Activated naive CD4-positive, alpha-beta T cell treated with anti-CD3 and anti-CD28 coated beads, Interleukin-2, amount 10 ng/mL, durations not matched to agents 5 hours and 36 hours (primary cell): ENCODE data around the gene CDAN1. TPM values are rescaled to one million over a fixed set of nuclear protein-coding genes. Genes with fewer than 3 reads are reported as not detected.

ENCODE experiments used
- total RNA-seq, 2 experiments: library from RNA; stranded (reverse); gene quantifications; one replicate each; pipeline ENCODE4 v1.2.3, GENCODE V29; 2021

CDAN1 gene, protein sequence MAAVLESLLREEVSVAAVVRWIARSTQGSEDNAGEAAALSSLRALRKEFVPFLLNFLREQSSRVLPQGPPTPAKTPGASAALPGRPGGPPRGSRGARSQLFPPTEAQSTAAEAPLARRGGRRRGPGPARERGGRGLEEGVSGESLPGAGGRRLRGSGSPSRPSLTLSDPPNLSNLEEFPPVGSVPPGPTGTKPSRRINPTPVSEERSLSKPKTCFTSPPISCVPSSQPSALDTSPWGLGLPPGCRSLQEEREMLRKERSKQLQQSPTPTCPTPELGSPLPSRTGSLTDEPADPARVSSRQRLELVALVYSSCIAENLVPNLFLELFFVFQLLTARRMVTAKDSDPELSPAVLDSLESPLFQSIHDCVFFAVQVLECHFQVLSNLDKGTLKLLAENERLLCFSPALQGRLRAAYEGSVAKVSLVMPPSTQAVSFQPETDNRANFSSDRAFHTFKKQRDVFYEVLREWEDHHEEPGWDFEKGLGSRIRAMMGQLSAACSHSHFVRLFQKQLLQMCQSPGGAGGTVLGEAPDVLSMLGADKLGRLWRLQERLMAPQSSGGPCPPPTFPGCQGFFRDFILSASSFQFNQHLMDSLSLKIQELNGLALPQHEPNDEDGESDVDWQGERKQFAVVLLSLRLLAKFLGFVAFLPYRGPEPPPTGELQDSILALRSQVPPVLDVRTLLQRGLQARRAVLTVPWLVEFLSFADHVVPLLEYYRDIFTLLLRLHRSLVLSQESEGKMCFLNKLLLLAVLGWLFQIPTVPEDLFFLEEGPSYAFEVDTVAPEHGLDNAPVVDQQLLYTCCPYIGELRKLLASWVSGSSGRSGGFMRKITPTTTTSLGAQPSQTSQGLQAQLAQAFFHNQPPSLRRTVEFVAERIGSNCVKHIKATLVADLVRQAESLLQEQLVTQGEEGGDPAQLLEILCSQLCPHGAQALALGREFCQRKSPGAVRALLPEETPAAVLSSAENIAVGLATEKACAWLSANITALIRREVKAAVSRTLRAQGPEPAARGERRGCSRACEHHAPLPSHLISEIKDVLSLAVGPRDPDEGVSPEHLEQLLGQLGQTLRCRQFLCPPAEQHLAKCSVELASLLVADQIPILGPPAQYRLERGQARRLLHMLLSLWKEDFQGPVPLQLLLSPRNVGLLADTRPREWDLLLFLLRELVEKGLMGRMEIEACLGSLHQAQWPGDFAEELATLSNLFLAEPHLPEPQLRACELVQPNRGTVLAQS
- 10 to 100 TPM; 19.6 to 24.8 TPM for total RNA-seq

DNA sequence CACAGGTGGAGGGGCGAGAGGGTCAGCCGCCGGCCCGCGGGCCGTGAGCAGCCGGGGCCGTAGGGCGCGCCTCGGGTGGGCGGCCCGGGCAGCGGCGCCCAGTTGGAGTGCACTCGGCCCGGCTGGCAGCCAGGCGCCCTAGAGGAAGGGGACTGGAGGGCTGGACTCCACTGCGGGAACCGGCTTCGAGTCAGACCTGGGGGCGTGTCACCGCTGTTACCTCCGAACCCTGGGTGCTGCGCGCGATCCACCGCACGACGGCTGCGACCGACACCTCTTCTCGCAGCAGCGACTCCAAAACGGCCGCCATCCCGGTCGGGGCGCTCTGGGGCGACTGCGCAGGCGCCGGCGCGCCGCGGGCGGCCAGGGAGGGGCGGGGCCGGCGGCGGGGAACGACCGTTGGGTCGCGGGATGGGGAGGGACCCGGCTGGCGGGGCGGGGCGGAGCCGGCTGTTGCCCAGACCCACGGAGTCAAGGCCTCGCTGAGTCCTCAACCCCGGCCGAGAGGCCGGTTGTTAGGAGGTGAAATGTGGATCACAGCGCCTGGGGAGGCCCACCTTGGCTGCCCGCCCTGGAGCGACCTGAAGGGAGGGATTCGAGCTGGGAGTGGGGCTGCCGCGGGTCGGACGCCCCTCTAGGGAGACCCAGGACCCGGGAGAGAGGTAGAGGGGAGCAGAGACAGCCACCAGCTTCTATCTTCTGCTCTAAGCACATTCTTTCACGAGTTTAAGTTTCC, at the start of gene CDAN1:
Gene CDAN1, minus strand, starts transcription at position 336 of the 736 bp plus-strand sequence. Its CDS starts 26 bp downstream, at position 310.

Other genes with a start within 250 kb of the CDAN1 start
- gene ZNF106, start 246.0 kb downstream of the CDAN1 start, total RNA-seq: 10 to 100 TPM; 41.8 to 42.5 TPM
- 10 to 100 TPM; 54.2 to 56.8 TPM for gene SNAP23, start 241.5 kb downstream of the CDAN1 start, total RNA-seq
- 10 to 100 TPM; 15.5 to 18.2 TPM for gene LRRC57, start 188.3 kb downstream of the CDAN1 start, total RNA-seq
- gene HAUS2, start 188.3 kb downstream of the CDAN1 start, total RNA-seq: 10 to 100 TPM; 28.9 to 31.5 TPM
- gene STARD9, start 161.5 kb downstream of the CDAN1 start, total RNA-seq: 10 to 100 TPM; 10.4 to 11.0 TPM
- gene TTBK2, start 183.7 kb upstream of the CDAN1 start, total RNA-seq: 10 to 100 TPM; 13.1 to 14.4 TPM